ENCODE results near the gene PDCD4.

GRCh38 chr10:110829721-110830410 lies 41.9 kb upstream of the PDCD4 start:
- TF ChIP-seq ELF4 (CRISPR knock-in tag; IDR thresholded peaks at IDR 0.05; ENCODE audit: borderline replicate concordance) (no peak), HNRNPK (IDR thresholded peaks at IDR 0.05; ENCODE audit: low read depth, low read length, poor library complexity, severe bottlenecking) (no peak), CBX2 (IDR thresholded peaks at IDR 0.05; ENCODE audit: low read depth, low read length) (no peak), CBX2 (CRISPR knock-in tag; IDR thresholded peaks at IDR 0.05; ENCODE audit: low read depth) (no peak), ZNF790 (CRISPR knock-in tag; IDR thresholded peaks at IDR 0.05; ENCODE audit: borderline replicate concordance) (no peak), SRY (CRISPR knock-in tag; IDR thresholded peaks at IDR 0.05) (no peak), NFE2L1 (CRISPR knock-in tag; IDR thresholded peaks at IDR 0.05; ENCODE audit: borderline replicate concordance) (no peak), ZNF331 (CRISPR knock-in tag; IDR thresholded peaks at IDR 0.05) (no peak), GATAD2A (CRISPR knock-in tag; IDR thresholded peaks at IDR 0.05) (no peak), FOXJ3 (CRISPR knock-in tag; IDR thresholded peaks at IDR 0.05; ENCODE audit: borderline replicate concordance) (no peak), ZBTB2 (CRISPR knock-in tag; IDR thresholded peaks at IDR 0.05; ENCODE audit: low read depth) (no peak), ZSCAN22 (CRISPR knock-in tag; IDR thresholded peaks at IDR 0.05) (no peak)
